SJCRH30 (cell line): ENCODE results near the gene SLC25A21. TPM values are rescaled to one million over a fixed set of nuclear protein-coding genes. Genes with fewer than 3 reads are reported as not detected.
A peak's percentile ranks its signal among the peaks of the same experiment; 100 is the strongest.

ENCODE experiments used
- DNase-seq, 2 experiments: peaks; one replicate each; pipeline ENCODE4 v3.0.0-alpha.2; 2015 to 2020
- H3K27ac ChIP-seq: fragments of 250-450 bp; sonication (Bioruptor Pico); 2 replicates; pipeline ENCODE4 v1.5.1; 2020; ENCODE audit warnings: mild to moderate bottlenecking, moderate library complexity
- H3K27me3 ChIP-seq: fragments of 250-450 bp; sonication (Bioruptor Pico); 2 replicates; pipeline ENCODE4 v1.5.1; 2020; ENCODE audit warnings: mild to moderate bottlenecking, moderate library complexity
- H3K36me3 ChIP-seq: fragments of 250-450 bp; sonication (Bioruptor Pico); 2 replicates; pipeline ENCODE4 v1.5.1; 2020; ENCODE audit warnings: mild to moderate bottlenecking, moderate library complexity
- H3K4me1 ChIP-seq: fragments of 250-450 bp; sonication (Bioruptor Pico); 2 replicates; pipeline ENCODE4 v1.5.1; 2020; ENCODE audit warnings: mild to moderate bottlenecking, moderate library complexity
- H3K4me3 ChIP-seq: fragments of 250-450 bp; sonication (Bioruptor Pico); 2 replicates; pipeline ENCODE4 v1.5.1; 2020; ENCODE audit warnings: mild to moderate bottlenecking, moderate library complexity
- H3K9me3 ChIP-seq: fragments of 250-450 bp; sonication (Bioruptor Pico); replicated peaks from 2 replicates; pipeline ENCODE4 v1.5.1; 2020; ENCODE audit warnings: mild to moderate bottlenecking, moderate library complexity
- total RNA-seq: library from RNA; depleted of rRNA; stranded (reverse); fragments of >200 nt; shearing (Covaris generic); gene quantifications from 2 replicates; pipeline ENCODE4 v1.2.3, GENCODE V29; 2014

SLC25A21 gene
- total RNA-seq, 1 experiment from 2014 or later = 0.45 TPM

DNA sequence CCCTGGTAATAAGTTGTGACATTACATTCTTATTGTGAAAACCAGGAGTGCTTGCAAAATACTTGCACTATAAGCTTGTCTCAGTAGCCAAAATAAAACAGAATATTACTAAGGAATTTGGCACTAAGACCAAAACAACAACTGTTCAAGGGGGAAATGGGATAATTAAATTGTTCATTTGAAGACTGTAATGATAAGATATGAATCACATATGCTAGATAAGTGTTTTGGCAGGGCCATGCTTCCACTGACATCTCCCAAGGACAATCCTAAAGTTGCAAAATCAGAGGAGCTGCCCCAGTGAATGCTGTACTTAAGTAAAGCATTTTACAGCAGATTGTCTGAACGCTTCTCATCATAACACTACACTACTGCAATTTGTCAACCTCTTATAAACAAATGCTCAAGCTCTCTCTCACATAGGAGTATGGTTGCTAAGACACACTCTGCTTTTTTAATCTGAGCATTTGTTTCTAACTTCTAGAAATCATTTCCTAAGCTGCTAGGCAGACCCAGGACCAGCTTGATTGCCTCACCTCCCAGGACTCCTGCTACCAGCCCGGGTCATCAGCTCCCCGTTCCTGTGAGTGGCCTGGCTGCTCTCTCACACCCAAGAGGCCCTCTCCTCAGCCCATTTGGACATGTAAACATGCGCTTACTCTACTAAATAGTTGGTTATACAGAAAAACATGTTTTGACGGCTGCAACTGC lies 319.3 kb downstream of the SLC25A21 start:
- peaks cover 7% of the 10 kb centered on the region; the same call in 1 of the 2 replicates for H3K27me3 ChIP-seq
- peaks cover 2% of the 10 kb centered on the region; the same call in 1 of the 2 replicates for H3K4me1 ChIP-seq
- no peaks in the 10 kb centered on the region for H3K9me3 ChIP-seq
- no peak overlapping the region for H3K27ac ChIP-seq
- no peaks in the 10 kb centered on the region for H3K36me3 ChIP-seq
- H3K4me3 ChIP-seq = no peak overlapping the region
- DNase-seq = no peak

DNA sequence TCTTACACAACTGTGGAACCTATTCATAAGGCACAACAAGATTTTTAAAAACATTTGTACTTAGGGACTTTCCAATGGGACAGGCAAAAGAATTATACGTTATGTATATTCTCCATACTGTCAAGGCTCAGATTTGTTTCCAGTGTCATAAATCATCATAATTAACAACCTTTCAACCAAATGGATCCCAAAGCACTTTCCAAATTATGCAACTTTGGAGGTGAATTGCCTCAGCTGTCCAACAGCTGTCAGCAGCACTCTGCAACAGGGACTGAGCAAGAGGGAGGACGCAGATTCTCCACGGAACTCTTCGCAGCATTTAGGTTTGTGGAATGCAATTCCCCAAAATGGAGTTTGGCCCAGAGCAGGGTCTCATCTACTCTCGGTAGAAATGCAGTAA lies 324.2 kb downstream of the SLC25A21 start:
- no peaks in the 10 kb centered on the region for H3K36me3 ChIP-seq
- H3K27ac ChIP-seq = no peak overlapping the region
- no peak overlapping the region for H3K4me3 ChIP-seq
- peaks cover 3% of the 10 kb centered on the region; the same call in 1 of the 2 replicates for H3K4me1 ChIP-seq
- H3K27me3 ChIP-seq = peaks cover 1% of the 10 kb centered on the region; the same call in 1 of the 2 replicates
- no peaks in the 10 kb centered on the region for H3K9me3 ChIP-seq
- peak in 1 of 2 experiments; percentile 36 for DNase-seq

DNA sequence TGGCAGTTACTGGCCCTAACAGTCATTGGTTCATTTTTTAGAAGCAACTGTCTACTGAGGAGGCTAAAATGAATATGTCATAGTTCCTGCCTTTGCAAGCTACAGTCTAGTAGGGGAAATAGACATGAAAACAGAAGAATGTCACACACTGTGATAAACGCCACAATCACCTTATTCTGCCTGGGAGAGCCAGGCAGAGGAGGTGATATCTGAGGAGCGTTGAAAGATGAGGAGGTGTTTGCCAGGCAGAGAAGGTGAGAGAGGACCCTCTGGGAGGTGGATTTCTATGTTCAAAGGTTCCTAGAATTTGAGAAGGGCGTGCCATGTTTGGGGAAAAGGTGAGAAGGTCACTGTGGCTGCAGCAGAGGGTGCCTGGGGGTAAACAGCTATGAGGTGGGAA lies 325.0 kb downstream of the SLC25A21 start:
- H3K4me3 ChIP-seq = no peak overlapping the region
- no peak overlapping the region for H3K27ac ChIP-seq
- no peaks in the 10 kb centered on the region for H3K9me3 ChIP-seq
- no peaks in the 10 kb centered on the region for H3K36me3 ChIP-seq
- DNase-seq = no peak
- H3K4me1 ChIP-seq = peaks cover 3% of the 10 kb centered on the region; the same call in 1 of the 2 replicates
- no peaks in the 10 kb centered on the region; the same call in 1 of the 2 replicates for H3K27me3 ChIP-seq

DNA sequence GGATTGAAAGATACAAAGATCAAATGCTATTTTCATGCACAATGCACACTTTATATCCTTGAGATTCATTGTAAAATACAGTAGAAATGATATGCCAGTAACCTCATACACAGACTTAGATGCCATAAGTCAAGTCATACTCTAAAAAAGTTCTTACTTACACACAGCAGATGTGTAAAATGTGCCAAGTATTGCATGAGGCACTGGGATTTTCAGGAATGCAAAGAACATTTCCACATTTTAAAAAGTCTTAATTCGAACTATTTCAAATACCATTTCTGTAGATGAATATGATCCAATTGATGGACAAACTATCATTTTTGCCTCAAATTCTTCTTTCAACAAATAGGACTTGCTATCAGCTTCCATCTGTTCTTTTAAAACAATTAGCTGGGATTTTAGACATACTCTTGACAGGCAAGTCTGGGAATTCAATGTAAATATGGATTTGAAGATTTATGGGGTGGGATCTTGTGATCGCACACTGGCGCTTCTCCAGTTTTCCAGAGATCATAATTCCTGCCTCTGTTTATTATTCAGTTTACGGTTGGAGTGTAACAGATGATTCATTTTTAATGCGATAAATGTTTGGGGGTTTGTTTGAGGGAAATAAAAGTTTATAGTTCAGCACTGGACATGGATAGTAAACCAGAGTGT lies 326.9 kb downstream of the SLC25A21 start:
- DNase-seq = no peak
- no peaks in the 10 kb centered on the region for H3K9me3 ChIP-seq
- no peak overlapping the region for H3K27ac ChIP-seq
- peaks cover 3% of the 10 kb centered on the region; the same call in 1 of the 2 replicates for H3K4me1 ChIP-seq
- no peaks in the 10 kb centered on the region for H3K27me3 ChIP-seq
- no peak overlapping the region for H3K4me3 ChIP-seq
- no peaks in the 10 kb centered on the region for H3K36me3 ChIP-seq

DNA sequence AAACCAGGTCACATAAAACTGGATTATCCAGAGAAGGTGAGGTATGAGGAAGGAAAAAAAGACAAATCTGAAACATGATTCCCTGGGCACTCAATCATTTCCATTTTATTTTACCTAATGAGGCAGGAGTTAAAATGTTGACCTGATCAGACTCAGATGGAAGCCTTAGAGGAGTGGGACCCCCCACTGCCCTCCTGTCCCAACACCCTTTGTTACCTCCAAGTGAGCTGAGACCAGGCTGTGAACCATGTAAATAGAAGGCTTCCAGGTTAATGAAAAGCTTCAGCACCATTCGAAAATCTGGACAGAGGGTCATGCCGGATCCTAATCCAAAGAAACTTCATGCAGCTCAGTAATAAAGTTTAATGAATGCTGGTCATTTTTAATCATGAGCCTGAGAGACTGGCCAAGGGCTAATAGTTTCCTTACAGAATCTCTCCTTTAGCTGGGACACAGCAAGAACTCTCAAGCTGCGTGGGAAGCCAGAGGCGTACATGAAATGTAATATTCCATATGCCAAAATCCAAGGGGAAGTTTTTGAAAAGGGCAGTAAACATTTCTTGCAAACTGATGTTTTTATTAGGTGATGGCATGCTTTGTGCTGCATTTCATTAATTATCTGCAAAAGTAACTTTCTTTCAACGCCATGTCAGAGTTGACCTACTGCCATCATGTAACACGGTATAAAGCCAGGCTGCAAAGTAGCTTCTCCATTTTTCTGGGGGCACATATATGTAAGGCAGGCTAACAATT lies 327.8 kb downstream of the SLC25A21 start:
- Histone ChIP-seq H3K4me1 (peaks cover 3% of the 10 kb centered on the region; the same call in 1 of the 2 replicates), H3K9me3 (no peaks in the 10 kb centered on the region)
- DNase-seq = no peak

DNA sequence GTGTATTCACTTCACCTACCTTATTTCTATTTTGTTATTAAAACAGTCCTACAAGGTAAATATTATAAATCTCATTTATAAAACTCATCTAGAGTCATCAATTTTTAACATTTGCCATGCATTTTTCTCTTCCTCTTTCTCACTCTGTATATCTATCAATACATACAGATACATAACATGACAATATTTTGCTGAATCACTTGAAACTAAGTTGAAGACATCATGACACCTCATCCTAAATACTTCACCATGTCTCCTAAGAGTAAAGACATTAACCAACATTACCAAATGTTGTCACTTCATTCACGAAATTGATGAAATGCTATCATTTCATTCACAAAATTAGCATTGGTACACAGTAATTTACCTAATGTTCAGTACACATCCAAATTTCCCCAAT lies 329.0 kb downstream of the SLC25A21 start:
- H3K4me3 ChIP-seq = no peak overlapping the region
- H3K9me3 ChIP-seq = no peaks in the 10 kb centered on the region
- DNase-seq = no peak
- H3K27me3 ChIP-seq = 0 out of 2 replicates have a peak, but pooled peaks cover 3% of the 10 kb centered on the region
- H3K36me3 ChIP-seq = no peaks in the 10 kb centered on the region
- H3K27ac ChIP-seq = no peak overlapping the region
- H3K4me1 ChIP-seq = peaks cover 3% of the 10 kb centered on the region; the same call in 1 of the 2 replicates

More for the DNA sequence above, 327.8 kb downstream of the SLC25A21 start:
- Histone ChIP-seq H3K4me3 (no peak overlapping the region), H3K27ac (no peak overlapping the region), H3K36me3 (no peaks in the 10 kb centered on the region), H3K27me3 (0 out of 2 replicates have a peak, but pooled peaks cover 3% of the 10 kb centered on the region)

DNA sequence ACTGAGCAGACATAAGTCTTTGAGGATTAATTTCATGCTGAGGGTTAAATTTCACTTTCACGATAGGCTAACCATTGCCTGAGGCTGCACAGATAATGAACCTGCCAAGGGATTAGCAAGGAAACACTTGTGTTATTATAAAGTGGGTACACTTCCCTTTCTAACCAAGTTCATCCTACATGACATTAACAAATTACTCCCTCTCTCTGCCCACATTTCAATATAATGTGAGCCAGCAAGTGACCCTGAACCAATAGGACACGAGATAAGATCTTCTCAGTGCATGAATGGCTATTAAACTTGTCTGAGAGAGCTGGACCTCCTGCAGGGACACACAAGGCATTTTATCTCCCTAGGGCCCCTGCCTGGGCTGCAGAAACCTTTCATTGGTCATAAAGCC lies 337.3 kb downstream of the SLC25A21 start:
- no peak overlapping the region for H3K27ac ChIP-seq
- DNase-seq = peak; percentile 66 to 85
- H3K4me1 ChIP-seq = peaks cover 12% of the 10 kb centered on the region
- H3K4me3 ChIP-seq = no peak overlapping the region
- H3K9me3 ChIP-seq = no peaks in the 10 kb centered on the region
- H3K27me3 ChIP-seq = 0 out of 2 replicates have a peak, but pooled peaks cover under 1% of the 10 kb centered on the region
- H3K36me3 ChIP-seq = no peaks in the 10 kb centered on the region

DNA sequence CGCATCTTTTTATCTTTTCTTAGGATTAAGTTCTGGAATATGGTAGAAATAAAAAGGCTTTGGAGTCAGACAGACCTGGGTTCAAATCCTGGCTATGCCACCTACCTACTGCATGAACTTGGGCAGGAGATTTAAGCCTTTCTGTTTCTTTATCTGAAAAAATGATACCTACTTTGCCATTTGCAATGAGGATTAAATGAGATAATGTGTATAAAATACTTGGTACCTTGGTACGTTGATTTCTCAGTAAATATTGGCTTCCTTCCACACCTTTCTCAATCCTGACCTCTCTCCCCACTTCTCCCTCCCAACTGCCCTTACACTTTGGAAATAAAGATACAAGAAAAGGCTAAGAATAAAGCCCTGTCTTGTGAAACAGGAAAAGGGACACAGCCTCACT lies 338.1 kb downstream of the SLC25A21 start:
- Histone ChIP-seq H3K4me3 (no peak overlapping the region), H3K9me3 (no peaks in the 10 kb centered on the region), H3K27ac (no peak overlapping the region), H3K27me3 (no peaks in the 10 kb centered on the region), H3K36me3 (no peaks in the 10 kb centered on the region), H3K4me1 (peaks cover 12% of the 10 kb centered on the region)
- DNase-seq = no peak

DNA sequence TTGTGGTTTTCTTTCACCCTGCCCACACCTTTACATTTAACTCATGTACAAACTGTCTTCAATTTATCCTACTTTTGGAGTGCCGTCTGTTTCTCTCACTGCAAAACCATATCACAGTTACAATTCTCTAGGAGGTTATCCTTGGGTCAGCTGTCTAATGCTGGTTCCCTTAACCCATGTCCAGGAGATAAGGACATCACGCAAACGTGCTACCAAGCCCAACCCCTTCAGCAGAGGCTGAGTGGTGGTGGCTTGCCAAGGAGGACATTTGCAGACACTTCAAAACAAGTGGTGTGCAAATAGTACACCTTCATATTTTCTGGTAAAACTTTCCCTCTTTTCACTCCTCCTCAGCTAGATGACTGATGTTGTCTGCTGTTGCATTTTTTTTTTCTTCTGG lies 342.9 kb downstream of the SLC25A21 start:
- DNase-seq = no peak
- H3K27me3 ChIP-seq = no peaks in the 10 kb centered on the region
- H3K4me1 ChIP-seq = peaks cover under 1% of the 10 kb centered on the region
- H3K27ac ChIP-seq = no peak overlapping the region
- no peak overlapping the region for H3K4me3 ChIP-seq
- H3K36me3 ChIP-seq = no peaks in the 10 kb centered on the region
- H3K9me3 ChIP-seq = no peaks in the 10 kb centered on the region

DNA sequence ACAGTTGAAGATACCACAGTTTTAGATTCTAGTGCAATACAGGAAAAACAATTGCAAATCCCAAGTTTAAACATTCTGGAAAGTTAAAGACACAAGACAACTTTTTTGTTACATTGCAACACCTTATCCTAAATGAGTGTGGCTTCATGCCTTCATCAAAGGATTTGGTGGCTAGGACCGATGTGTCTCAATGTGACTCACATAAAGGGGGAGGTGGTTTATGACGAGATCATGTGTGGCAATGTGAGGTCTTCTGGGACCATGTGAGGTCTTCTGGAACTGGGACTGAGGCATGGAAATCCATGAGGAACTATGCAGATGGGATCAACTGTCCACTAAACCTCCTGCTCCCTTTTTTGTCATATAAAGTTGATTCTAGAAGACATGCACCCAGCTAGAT lies 344.5 kb downstream of the SLC25A21 start:
- no peak overlapping the region for H3K4me3 ChIP-seq
- no peaks in the 10 kb centered on the region for H3K9me3 ChIP-seq
- no peaks in the 10 kb centered on the region for H3K27me3 ChIP-seq
- no peaks in the 10 kb centered on the region for H3K36me3 ChIP-seq
- DNase-seq = no peak
- H3K4me1 ChIP-seq = no peaks in the 10 kb centered on the region
- no peak overlapping the region for H3K27ac ChIP-seq

DNA sequence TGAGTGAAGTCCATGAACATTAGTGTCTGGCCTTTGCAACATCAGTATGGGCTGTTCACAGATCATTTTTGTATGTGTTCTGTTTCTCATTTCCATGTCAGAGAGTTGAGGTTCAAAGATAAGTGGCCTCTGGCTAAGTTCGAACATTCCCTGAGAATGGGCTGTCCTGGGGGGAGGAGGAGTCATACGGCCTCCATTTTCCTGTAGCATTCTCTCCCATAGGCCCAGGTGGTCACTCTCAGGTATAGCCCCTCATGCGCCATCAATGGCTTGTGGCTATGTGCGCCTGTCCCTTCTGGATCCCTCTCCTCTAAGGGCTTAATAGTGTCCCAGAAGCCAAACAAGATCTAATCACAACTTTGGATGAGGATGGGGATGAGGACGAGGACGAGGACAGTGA lies 345.8 kb downstream of the SLC25A21 start:
- Histone ChIP-seq H3K4me1 (no peaks in the 10 kb centered on the region), H3K27me3 (no peaks in the 10 kb centered on the region), H3K4me3 (no peak overlapping the region), H3K36me3 (no peaks in the 10 kb centered on the region), H3K9me3 (no peaks in the 10 kb centered on the region), H3K27ac (no peak overlapping the region)
- DNase-seq = no peak

DNA sequence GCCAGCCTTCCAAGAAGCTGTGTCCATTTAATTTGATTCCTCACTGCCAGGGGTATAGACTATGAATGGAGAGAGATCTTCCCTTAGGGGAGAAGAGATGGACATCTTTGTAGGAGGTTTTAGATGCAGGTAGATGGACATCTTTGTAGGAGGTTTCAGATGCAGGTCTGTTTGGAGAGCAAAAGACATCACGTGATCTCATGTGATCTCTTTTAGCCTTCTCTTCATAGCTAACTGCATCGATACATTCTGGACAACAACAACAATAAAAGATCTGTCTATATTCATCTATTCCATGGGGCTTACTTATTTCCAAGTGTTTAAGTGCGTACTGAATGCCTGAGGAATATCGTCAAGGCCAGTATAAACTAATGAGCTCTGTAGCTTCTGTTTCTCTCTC lies 347.6 kb downstream of the SLC25A21 start:
- no peak for DNase-seq
- Histone ChIP-seq H3K4me3 (no peak overlapping the region), H3K27ac (no peak overlapping the region), H3K27me3 (no peaks in the 10 kb centered on the region; the same call in 1 of the 2 replicates), H3K36me3 (no peaks in the 10 kb centered on the region), H3K4me1 (no peaks in the 10 kb centered on the region), H3K9me3 (no peaks in the 10 kb centered on the region)

DNA sequence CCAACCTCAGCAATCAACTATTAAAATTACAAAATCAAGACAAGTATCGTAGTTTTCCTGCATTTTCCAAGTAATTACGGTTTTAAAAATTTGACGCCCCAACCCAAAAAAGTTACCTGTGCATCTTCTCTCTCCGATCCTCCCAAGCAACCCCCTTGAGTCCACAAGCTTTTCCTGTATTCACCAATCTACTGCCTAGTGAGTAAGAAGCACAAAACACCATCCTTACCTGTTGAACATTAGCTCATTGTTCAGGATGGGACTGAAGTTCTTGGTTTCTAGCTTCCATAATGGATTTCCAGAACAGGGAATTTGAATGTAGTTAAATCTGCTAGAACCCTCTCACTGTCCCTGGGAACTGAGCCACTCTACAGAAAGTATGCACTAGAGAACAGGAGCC lies 348.8 kb downstream of the SLC25A21 start:
- Histone ChIP-seq H3K36me3 (no peaks in the 10 kb centered on the region), H3K9me3 (no peaks in the 10 kb centered on the region), H3K27ac (no peak overlapping the region), H3K4me3 (no peak overlapping the region), H3K4me1 (no peaks in the 10 kb centered on the region), H3K27me3 (no peaks in the 10 kb centered on the region; the same call in 1 of the 2 replicates)
- DNase-seq = no peak

DNA sequence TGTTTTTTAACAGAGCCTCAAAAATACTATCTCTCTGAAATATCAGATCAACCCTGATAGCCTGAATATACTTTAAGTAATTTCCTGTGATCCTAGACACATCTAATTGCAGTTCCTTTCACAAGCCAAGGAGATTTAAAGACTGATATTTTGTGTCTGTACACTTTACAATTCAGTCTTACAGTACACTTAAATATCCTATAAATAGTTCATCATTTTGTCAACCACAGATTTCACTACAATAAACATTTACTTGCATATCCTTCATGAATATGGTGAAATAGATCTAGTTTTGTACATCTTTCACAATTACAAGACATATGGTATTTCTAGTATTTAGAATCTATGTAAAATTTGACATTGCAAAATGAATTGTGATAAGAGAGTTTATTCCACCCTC lies 349.7 kb downstream of the SLC25A21 start:
- H3K36me3 ChIP-seq = no peaks in the 10 kb centered on the region
- H3K27me3 ChIP-seq = no peaks in the 10 kb centered on the region; the same call in 1 of the 2 replicates
- no peaks in the 10 kb centered on the region for H3K4me1 ChIP-seq
- no peak overlapping the region for H3K27ac ChIP-seq
- H3K4me3 ChIP-seq = no peak overlapping the region
- DNase-seq = no peak
- H3K9me3 ChIP-seq = no peaks in the 10 kb centered on the region

DNA sequence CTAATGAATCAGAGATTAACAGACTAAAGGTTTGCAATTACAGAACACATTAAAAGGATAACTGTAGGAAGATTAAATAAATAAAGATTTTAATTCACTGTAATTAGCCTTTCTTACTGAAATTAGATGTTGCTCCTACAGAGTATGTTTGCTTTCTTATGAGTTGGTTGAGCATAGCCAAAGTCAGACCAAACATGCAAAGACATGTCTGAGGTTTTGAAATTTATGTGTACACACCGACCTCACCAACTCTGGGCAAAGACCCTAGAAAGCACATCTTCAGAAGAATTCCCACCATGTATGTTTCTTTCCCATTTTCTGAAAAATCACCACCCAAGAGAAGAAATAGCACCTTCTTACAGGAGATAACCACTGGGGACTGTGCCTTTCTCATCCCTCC lies 351.5 kb downstream of the SLC25A21 start:
- no peaks in the 10 kb centered on the region for H3K4me1 ChIP-seq
- H3K27me3 ChIP-seq = no peaks in the 10 kb centered on the region; the same call in 1 of the 2 replicates
- H3K36me3 ChIP-seq = no peaks in the 10 kb centered on the region
- no peak overlapping the region for H3K27ac ChIP-seq
- H3K4me3 ChIP-seq = no peak overlapping the region
- no peak for DNase-seq
- no peaks in the 10 kb centered on the region for H3K9me3 ChIP-seq
